Measurements from ENCODE around the gene D2HGDH. TPM values are rescaled to one million over a fixed set of nuclear protein-coding genes. Genes with fewer than 3 reads are reported as not detected.
"Not testable (repeated sequence)": the region's sequence is repeated elsewhere in the genome, so short reads cannot be mapped to it uniquely, and the experiment has no call there.

The D2HGDH gene
- total and polyA plus RNA-seq, 12 donors = 7.6 to 24.7 (median 19.1) TPM

GRCh38 chr2:241759067-241759807 is 24.8 kb downstream of the D2HGDH start:
- WGBS, 2 donors = 81 to 85% methylated on average over 20 of the region's 20 CpGs
- DNase-seq (no peak), ATAC-seq (no peak)
- Histone ChIP-seq H3K9me3 (peaks cover 0 to 6% (median 0%) of the 10 kb centered on the region in 11 donors), H3K4me3 (no peak overlapping the region), H3K27ac (no peak overlapping the region), H3K36me3 (peaks cover 0 to 60% (median 10%) of the 10 kb centered on the region in 9 donors), H3K27me3 (no peaks in the 10 kb centered on the region), H3K4me1 (no peaks in the 10 kb centered on the region)
- intact Hi-C loops (cut with DNase I) = no loop called here
- TF ChIP-seq, protein P1, sequence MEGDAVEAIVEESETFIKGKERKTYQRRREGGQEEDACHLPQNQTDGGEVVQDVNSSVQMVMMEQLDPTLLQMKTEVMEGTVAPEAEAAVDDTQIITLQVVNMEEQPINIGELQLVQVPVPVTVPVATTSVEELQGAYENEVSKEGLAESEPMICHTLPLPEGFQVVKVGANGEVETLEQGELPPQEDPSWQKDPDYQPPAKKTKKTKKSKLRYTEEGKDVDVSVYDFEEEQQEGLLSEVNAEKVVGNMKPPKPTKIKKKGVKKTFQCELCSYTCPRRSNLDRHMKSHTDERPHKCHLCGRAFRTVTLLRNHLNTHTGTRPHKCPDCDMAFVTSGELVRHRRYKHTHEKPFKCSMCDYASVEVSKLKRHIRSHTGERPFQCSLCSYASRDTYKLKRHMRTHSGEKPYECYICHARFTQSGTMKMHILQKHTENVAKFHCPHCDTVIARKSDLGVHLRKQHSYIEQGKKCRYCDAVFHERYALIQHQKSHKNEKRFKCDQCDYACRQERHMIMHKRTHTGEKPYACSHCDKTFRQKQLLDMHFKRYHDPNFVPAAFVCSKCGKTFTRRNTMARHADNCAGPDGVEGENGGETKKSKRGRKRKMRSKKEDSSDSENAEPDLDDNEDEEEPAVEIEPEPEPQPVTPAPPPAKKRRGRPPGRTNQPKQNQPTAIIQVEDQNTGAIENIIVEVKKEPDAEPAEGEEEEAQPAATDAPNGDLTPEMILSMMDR (IDR thresholded peaks at IDR 0.05) = no peak

DNA sequence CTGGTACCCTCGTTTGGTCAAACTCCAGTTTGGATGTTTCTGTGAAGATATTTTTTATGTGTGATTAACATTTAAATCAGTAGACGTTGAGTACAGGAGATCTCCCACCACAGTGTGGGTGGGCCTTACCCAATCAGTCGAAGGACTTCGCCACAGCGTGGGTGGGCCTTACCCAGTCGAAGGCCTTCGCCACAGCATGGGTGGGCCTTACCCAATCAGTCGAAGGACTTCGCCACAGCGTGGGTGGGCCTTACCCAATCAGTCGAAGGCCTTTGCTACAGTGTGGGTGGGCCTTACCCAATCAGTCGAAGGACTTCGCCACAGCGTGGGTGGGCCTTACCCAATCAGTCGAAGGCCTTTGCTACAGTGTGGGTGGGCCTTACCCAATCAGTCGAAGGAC is 25.5 kb downstream of the D2HGDH start:
- intact Hi-C loops (cut with DNase I); ATAC-seq; DNase-seq; H3K27ac ChIP-seq; H3K4me1 ChIP-seq; H3K9me3 ChIP-seq; H3K4me3 ChIP-seq; H3K27me3 ChIP-seq: not testable (repeated sequence)
- WGBS, 2 donors = 87 to 98% methylated on average over 6 to 10 of the region's 16 CpGs
- peaks cover 0 to 53% (median 10%) of the 10 kb centered on the region in 9 donors for H3K36me3 ChIP-seq

DNA sequence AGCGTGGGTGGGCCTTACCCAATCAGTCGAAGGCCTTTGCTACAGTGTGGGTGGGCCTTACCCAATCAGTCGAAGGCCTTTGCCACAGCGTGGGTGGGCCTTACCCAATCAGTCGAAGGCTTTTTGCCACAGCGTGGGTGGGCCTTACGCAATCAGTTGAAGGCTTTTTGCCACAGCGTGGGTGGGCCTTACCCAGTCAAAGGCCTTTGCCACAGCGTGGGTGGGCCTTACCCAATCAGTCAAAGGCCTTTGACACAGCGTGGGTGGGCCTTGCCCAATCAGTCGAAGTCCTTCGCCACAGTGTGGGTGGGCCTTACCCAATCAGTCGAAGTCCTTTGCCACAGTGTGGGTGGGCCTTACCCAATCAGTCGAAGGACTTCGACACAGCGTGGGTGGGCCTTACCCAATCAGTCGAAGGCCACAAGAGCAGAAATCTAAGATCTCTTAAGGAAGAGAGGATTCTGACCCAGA is 25.9 kb downstream of the D2HGDH start:
- Histone ChIP-seq H3K27ac (no peak overlapping the region), H3K27me3 (no peaks in the 10 kb centered on the region), H3K4me3 (no peak overlapping the region), H3K9me3 (peaks cover 0 to 6% (median 0%) of the 10 kb centered on the region in 11 donors), H3K36me3 (peaks cover 0 to 52% (median 10%) of the 10 kb centered on the region in 9 donors), H3K4me1 (no peaks in the 10 kb centered on the region)
- DNase-seq (no peak), ATAC-seq (no peak)
- TF ChIP-seq, protein P1 (IDR thresholded peaks at IDR 0.05) = no peak
- intact Hi-C loops (cut with DNase I) = no loop called here
- 95 to 97% methylated on average over 16 to 17 of the region's 17 CpGs for WGBS, 2 donors

- DNase-seq (no peak), ATAC-seq (peak in 2 of 8 donors; percentile 12 to 14)
- TF ChIP-seq, protein P1 (IDR thresholded peaks at IDR 0.05) = no peak
- Histone ChIP-seq H3K36me3 (peaks cover 0 to 31% (median 0%) of the 10 kb centered on the region in 9 donors), H3K4me1 (no peaks in the 10 kb centered on the region), H3K4me3 (no peak overlapping the region), H3K9me3 (peaks cover 0 to 6% (median 0%) of the 10 kb centered on the region in 11 donors), H3K27ac (peak overlapping the region in 1 of 10 donors; percentile 51), H3K27me3 (no peaks in the 10 kb centered on the region)
- intact Hi-C loops (cut with DNase I) = no loop called here
- WGBS, 2 donors = 80 to 84% methylated on average over 18 of the region's 18 CpGs
Measured at GRCh38 chr2:241762321-241762932, 28.0 kb downstream of the D2HGDH start.

All from heart right ventricle (tissue), 16 donors.